GM11168 (cell line): ENCODE results near the gene CRIM1.

Experiments used
- in situ Hi-C: fragments of 300-500 bp; cut with MboI; formaldehyde crosslinking; loops from one replicate; pipeline ENCODE4 v1.12.0; 2022; ENCODE audit warnings: low sequenced_read_pairs; ENCODE audit not compliant: unreplicated experiment

CRIM1 gene

DNA sequence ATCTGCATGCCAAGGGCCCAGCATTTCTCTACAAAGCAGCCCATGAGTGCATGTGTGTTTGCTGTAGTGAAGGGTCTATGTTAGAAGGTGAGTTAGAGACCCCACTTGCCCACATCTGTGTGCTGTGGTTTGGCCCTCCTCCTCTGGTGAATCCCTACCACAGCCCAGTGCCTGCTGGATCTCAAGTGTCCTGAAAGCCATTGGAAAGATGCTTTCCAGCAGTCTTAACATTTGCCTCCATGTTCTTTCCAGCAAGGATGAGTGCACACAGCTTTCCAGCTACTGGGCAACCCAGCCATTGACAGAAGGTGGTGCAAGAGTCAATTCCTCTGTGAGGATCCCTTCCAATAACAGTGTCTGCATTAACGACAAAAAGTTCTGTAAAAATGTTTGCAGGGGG lies 13.6 kb downstream of the CRIM1 start:
- in situ Hi-C loops: no loop called here

DNA sequence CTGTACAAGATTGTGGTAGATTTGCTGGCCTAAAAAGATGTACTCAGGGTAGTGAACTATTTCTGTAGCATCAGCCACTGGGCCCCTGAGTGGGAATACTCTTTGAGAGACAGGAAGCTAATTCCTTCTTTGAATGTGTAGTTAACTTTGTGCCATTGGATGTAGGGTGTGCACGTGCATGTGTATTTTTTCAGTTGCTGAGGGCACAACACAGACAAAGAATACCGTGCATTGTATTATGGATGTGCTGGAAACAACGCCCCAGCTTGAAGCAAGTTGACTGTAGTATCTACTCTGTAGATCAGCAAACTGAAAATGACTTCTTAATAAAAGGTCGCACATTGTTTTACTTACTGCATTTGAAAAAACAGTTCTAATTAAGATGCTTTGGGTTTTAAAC lies 14.1 kb downstream of the CRIM1 start:
- in situ Hi-C loops: no loop called here

DNA sequence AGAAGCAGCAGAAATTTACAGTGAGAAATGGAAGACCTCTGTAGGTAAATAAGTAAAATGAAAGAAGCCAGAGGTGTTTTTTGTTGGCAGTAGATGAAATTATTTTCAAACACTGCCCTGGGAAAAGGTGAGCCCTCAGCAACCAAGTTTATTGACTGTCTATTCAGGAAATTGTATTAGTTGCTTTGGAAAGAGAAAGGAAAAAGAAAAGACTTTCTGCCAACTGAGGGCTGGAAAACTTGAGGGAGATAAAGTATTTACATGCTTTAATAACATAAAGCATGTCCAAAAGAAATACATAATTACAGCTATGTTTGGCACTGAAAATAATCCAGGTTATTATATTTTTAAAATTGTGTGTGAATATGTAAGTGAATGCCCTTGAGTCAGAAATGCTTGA lies 14.7 kb downstream of the CRIM1 start:
- in situ Hi-C loops: no loop called here

DNA sequence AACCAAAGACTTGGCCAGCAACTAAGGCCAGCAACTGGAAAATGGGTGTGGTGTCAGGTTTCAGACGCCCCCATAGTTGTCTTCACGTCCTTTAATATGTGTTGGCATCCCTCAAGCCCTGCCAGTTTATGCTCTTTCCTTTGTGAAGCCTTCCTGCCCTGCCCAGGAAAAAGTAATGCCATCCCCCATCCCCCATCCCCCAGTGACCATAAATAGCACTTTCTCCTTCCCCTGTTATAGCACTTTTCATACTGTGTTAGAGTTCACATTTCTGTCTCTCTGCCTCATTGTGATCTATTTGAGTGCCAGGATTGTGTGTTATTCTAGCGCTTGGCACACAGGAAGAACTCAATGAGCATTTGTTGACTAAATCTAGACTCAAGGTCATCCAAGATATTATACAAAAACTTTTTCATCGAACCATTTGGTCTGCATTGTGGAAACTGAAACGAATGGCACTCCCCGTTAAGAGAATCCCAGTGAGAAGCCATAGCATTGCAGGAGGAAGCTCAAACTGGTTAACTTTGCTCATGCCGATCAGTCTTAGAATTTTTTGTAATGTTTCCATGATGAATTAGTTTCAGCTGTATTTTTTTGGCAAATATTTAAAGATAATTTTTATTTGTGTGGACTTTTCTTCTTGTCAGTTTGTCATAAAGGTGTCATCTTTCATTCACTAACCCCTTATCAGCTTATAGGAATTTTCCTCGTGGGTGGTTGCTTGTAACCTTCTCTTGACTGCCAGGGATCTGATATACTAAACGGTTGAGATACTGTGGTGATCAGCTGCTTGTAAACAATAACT lies 15.7 kb downstream of the CRIM1 start:
- in situ Hi-C loops: no loop called here

DNA sequence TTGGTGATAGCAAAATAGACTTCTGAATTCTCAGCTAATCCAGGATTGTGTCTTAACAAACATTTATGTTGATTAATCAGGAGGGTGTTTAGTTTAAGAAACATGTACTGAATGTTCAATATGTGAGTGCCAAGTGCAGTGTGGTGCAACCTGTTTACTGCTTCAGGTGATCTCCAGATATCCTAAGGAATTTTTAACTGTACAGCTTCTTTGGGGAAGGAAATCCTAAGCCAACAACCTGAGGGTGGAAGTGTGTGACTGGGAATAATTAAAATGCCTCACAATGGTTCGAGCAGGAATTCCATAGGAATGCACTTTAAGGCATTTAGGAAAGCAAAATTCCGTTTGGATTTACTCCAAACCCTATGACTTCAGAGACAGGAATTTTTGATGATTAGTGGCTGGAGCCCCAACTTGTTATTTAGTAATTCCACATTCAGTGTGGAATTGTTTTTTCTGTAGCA lies 16.4 kb downstream of the CRIM1 start:
- in situ Hi-C loops: no loop called here

DNA sequence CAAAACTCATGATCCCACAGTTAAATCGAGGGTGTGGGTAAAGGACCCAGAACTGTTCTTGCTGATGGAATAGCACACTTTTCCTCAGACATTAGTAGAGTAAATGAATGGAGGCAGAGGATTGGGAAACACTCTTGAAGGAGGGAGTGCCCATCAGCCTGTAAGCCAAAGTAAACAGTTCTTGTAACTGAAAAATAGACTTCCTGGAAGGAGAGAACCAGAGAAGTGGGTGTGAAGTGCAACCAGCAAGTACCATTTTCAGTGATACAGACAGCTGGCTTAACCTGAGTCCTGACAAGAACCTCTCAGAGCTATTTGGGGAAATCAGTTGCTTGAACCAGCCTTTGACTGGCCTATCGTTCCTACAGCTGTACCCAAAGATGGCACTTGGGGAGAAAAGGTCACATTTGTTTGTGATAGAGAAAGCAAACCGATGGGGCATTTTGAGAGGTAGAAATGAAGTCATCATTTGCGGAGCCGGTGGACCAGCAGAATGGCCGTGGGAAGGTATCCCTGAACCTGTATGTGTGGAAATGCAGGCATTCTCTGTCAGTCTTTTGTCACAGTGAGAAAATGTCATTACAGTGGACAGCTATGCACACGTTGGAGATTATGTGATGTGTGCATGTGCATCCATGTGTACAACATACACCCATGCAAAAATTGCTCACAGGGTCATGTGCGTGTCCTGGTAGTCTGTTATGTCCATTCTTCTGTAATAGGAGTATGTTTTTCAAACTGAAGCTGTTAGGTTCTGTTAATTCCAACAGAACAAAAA lies 17.8 kb downstream of the CRIM1 start:
- in situ Hi-C loops: no loop called here

DNA sequence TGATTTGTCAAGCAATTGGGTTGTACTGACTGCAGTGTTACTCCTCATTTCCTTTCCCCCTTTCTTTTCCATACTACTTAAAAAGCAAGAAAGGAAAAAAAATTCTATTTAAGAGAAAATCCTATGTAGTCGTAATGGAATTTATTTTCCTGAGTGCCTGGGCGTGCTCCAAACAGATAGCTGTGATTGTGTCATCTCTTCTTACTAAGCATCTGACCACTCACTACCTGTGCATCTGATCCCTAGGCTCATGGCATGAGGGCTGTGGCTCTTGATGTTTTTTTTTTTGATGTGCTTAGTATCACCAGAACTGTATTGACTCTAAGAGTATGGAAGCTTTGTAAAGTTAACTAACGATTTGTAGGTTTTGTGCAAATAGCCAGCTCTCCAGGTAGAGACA lies 19.0 kb downstream of the CRIM1 start:
- in situ Hi-C loops: no loop called here

DNA sequence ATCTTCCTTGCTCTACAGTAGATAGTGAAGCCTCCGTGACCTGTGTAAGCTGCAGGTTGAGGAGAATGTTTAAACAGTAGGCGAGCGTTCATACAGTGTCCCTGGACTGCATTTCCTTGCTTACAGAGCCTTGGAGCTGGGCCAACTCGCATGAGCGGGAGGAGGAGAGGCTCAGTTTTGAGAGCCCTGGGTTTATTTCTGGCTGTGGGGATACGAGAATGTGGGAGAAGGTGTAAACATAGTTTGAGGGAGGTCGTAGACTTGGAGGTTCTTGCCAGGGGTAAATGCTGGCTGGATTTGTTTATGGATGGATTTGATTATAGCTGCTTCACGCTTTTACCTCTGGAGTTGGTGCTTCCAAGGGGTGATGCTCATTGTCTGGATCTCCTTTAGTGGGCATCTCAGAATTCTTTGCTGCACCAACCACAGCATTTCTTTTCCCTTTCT lies 20.8 kb downstream of the CRIM1 start:
- in situ Hi-C loops: no loop called here

DNA sequence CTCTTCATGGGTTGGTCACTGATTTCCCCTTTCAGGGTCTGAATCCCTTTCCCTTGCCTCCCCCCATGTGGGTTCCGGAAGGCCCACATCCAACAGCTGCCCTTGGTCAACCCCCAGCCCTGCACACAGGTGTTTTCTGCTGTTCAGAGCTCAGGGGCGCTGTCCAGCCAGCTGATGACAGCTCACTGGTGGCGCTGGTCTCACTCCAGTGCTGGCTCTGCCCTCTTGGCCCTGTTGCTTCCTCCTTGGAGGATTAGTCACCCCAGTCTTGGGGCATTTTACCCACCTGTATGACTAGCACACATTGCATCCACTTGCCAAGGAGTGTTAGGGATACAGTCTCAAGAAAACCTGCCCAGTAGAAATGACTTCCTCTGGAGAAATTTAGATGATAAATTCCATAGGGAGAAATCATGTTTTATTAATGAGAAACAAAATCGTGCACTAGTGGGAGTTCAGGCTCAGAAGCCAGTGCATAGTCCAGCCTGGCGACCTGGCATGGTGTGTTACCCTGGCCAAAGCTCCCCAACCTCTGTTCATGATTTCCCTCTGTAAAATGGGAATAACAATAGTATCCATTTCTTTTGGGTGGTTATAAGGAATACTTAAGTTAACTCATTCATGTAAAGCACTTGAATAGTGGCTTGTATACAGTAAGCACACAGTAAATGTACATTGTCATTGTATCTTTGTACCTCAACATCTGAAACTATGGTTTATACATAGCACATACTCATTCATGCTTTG lies 21.6 kb downstream of the CRIM1 start:
- in situ Hi-C loops: no loop called here

DNA sequence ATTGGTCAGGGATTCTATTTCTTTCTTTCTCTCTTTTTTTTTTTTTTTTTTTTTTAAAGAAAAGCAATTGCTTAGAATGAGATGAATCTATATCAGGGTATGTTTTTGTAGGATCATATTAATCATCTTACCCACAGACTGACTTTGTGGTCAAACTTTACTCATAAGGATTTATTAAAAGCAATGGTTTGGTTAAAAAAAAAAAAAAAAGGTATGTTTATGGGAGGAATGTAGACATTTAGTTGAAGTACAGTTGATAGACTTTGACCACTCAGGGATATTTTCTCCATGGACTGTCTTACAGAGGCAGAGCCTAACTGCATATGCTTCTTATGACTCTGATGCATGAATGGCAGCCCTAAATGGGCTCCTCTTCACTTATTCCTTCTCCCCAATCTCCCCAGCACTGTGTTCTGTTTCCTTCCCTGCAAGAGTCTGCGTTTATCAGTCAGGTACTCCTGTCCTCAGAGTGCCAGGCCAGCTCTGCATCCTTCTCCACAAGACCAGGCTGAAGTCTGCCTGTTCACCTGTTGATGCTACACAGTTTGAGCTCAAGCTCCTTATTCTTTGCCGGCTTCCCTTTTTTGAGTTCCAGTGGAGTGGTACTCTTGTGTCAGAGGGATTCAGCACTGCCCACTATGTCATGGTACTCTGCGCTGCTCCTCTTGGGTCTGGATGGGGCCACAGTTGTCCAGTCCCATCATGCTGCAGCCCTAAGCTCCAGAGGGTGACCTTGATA lies 24.3 kb downstream of the CRIM1 start:
- in situ Hi-C loops: no loop called here

DNA sequence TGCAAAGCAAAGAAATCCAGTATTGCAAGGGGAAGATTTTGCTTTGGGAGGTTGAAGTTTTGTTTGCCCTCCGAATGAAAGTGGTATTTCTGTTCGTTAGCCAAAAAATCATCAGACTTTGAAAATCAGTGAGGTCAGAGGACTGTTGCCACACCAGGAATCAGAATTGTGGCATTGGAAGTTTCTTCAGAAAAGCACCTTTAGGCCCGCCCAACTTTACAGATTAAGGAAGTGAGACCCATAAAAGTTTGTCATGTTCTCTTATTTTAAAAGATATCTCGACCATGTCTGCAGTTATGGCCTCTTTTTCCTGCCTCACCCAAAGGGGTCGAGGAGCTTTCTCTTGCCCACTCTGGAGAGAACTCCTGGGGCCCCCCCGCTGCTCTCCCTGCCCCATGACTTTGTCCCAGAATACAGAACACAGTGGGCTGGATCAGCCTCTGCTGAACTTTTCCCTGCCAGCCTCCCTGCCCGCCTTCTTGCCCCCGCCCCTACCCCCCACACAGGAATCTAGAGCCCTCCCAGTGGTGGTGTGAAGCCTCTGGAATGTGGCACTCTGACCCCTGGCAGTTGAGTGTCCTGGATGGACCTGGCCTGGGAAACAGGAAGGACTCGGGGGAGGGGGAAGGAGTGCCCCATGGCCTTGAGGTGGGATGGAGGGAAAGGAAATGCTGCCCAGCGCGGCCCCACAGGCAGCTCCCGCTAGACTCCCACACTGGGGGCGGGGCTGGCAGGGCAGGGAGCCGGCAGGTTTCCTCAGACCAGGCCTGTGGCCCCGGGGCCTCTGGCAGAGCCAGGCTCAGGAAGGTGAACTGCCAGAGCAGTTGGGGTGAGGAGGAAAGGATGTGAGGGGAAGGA lies 25.3 kb downstream of the CRIM1 start:
- in situ Hi-C loops: no loop called here

DNA sequence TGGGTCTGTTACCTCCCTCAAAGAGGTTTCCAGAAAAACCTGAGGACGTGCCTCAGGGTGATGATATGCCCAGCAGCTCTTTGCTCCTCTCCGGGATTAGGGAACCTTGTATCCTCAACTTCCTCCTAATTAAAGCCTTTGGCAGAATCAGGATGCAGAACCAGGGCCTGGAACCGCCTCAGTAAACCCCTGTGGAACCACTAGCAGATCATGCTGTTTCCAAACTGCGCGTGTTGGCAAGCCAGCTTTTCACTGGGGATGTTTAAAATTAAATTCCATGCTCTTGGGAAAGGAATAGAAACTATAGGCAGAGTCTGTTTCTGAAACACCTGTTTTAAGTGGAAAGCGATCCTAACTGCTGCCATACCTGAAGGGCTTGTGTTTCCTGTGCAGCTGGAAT lies 26.4 kb downstream of the CRIM1 start:
- in situ Hi-C loops: no loop called here

DNA sequence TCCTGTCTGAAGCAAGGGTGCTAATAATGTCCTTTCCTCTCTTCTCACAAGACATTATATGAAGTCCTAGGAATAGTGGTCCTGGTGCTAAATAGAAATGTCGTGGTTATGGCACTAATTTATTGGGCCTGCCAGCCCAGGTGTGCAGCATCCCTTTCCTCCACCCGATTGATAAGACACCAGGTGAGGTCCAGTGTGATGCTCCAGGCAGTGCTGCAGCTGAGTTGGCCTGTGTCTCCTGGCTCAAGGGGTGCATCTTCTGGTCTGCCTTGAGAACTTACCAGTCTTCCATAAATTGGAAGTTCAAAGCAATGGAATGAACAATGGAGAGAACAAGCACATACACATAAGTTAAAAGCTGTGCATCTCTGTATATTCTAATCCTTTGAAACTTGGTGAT lies 26.9 kb downstream of the CRIM1 start:
- in situ Hi-C loops: no loop called here

DNA sequence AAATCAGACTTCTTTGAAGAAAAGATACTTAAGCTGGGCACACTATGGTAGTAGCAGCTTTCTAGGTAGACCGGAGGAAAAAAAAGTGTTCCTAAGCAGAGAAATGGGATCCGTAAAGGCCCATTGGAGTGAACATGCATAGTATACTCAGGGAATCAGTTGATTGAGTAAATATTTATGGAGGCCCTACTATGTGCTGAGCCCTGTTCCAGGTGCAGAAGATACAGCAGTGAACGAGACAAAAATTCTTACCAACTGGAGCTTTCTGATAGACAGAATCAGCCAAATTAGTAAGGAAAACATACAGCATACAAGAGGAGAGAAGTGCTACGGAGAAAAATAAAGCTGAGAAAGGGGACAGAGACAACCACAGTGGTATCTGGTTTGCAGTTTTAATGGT lies 28.1 kb downstream of the CRIM1 start:
- in situ Hi-C loops: no loop called here

DNA sequence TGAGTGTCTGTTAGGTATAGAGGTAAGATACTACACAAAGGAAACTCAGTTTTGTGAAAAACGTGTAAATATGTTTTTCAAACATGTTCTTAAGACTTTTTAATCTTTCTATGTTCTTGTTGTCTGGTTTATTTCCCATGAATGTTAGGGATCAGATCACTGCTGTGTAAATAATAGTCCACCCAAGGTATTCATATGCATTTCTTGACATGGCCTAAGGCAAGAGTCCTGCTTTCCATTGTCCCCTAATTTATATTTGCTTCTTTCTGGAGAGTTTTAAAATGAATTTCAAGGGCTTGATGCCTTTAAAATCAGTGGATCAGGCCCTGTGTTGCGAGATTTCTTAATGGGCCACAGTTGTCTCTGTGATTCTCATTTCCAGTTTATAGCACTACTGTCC lies 28.9 kb downstream of the CRIM1 start:
- in situ Hi-C loops: no loop called here

DNA sequence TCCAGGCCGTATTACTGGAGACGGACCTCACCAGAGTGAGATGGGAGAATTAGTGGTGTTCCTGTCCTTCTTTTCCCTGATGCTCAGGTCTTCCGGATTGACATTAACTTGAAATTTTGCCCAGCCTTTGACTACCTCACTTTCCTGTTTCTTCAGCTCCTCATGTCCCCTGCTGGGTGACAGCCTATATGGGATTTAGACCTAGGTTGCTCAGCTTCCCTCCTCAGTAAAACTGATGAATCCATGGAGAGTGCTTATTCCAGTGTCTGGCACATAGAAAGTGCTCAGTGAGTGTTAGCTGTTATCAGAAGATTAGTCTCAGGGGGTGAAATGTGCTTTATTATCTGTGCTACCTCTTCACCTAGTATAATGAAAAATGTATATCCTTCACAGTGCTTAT lies 30.0 kb downstream of the CRIM1 start:
- in situ Hi-C loops: no loop called here

DNA sequence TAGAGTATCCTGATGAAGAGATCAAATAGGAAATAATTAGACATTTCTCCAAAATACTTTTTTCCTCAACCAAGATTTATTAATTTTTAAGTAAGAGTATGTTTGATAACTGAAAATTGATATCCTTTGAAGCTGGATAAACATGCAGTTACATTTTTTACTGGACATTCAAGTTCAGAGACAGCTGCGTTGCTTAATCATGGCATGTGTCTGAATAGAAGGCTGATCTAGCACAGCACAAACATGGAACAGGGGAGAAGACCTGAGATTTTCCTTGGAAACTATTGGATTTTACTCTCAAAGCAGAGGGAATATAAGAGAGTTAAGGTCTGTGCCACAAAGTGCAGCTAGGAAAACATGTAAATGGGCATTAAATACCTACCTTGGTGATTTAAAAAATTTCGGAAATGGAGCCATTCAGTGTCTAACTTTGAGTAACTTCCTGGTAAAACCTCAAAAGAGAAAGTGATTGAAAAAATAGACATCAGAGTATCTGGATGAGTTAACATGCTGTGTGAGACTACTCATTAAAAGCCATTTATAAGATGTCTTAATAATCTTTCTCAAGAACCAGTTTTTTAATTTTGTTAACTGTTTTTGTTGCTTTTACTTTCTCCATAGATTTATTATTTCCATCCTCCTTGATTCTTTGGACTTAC lies 31.8 kb downstream of the CRIM1 start:
- in situ Hi-C loops: no loop called here

DNA sequence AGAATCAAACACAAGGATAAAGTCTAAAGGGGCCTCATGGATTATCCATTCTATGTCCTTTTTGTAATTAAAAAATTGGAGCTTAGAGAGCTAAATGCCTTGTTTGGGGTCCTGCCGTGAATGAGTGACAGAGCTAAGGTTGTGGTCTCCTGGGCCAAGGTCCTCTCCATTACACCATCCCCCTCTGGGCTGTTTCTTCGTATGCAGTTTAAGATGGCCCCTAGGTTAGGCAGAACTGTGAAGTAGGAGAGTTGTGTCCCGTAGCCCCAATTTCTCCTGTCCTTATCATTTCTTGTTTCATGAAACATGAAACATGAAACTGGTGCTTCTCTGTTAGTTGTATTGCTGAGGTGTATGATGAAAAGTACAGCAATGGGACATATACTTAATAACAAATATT lies 32.9 kb downstream of the CRIM1 start:
- in situ Hi-C loops: no loop called here

DNA sequence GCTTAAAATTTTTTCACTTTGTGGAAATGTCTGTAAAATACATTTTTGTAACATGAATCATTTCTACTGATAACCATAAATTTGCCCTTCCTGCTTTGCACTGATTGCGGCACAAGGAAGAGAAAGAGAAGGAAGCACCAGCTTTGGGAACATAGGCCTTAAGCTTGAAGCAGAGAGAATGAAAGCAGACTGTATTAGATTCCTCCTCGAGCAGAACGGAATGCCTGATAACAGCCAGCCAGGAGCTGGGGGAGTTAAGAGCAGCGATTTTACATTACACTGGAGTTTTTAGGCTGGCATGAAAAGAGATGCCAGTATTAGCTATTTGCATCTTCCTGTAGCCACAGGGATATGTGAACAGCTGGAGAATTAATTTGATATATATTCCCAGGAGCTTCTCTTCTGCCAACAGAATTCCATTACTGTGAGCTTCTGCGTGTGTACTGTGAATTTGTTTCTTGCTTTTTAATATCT lies 33.5 kb downstream of the CRIM1 start:
- in situ Hi-C loops: no loop called here
